Measurements from ENCODE around the gene ARHGAP5.

The ARHGAP5 gene

GRCh38 chr14:32050878-32051277 lies 26.2 kb upstream of the ARHGAP5 start:
- TF ChIP-seq CTCF (IDR thresholded peaks at IDR 0.05; ENCODE audit: low read length): no peak
- H2AFZ ChIP-seq (ENCODE audit: low read length): no peak overlapping the region
- no peaks in the 10 kb centered on the region for H4K20me1 ChIP-seq (ENCODE audit: insufficient read depth, low read length)
- H3K9ac ChIP-seq (ENCODE audit: low read length): no peak overlapping the region
- H3K27ac ChIP-seq (ENCODE audit: low read depth, low read length, poor library complexity, severe bottlenecking): no peak overlapping the region
- H3K79me2 ChIP-seq (ENCODE audit: insufficient read depth, low read length): no peaks in the 10 kb centered on the region
- H3F3A ChIP-seq (ENCODE audit: insufficient read depth, low read length): no peaks in the 10 kb centered on the region
- no peaks in the 10 kb centered on the region for H3K4me1 ChIP-seq (ENCODE audit: insufficient read depth, low read length, severe bottlenecking)
- H3K4me2 ChIP-seq (ENCODE audit: low read length): no peak overlapping the region
- no peaks in the 10 kb centered on the region for H3K9me2 ChIP-seq (ENCODE audit: low read depth, low read length)
- H3K27me3 ChIP-seq (ENCODE audit: insufficient read depth, low read length): no peaks in the 10 kb centered on the region
- no peak overlapping the region for H3K4me3 ChIP-seq (ENCODE audit: low read depth, low read length, poor library complexity, severe bottlenecking)
- H3K36me3 ChIP-seq (ENCODE audit: insufficient read depth, low read length): no peaks in the 10 kb centered on the region
- H3K9me3 ChIP-seq (ENCODE audit: low read length): no peaks in the 10 kb centered on the region

DNA sequence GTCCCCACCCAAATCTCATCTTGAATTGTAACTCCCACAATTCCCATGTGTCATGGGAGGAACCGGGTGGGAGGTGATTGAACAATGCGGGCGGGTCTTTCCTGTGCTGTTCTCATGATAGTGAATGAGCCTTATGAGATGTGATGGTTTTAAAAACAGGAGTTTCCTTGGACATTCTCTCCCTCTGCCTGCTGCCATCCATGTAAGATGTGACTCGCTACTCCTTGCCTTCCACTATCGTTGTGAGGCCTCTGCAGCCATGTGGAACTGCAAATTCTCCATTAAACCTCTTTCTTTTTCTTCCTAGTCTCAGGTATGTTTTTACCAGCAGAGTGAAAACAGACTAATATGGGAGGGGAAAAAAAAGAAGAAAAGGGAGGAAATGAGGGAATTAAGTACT lies 22.6 kb upstream of the ARHGAP5 start:
- no peak for TF ChIP-seq EZH2 (IDR thresholded peaks at IDR 0.05; ENCODE audit: borderline replicate concordance, low read length)
- Histone ChIP-seq H4K20me1 (ENCODE audit: insufficient read depth, low read length) (no peaks in the 10 kb centered on the region), H3K36me3 (ENCODE audit: insufficient read depth, low read length) (no peaks in the 10 kb centered on the region), H3K4me2 (ENCODE audit: low read length) (no peak overlapping the region), H3F3A (ENCODE audit: insufficient read depth, low read length) (no peaks in the 10 kb centered on the region), H3K4me1 (ENCODE audit: insufficient read depth, low read length, severe bottlenecking) (no peaks in the 10 kb centered on the region), H3K9me3 (ENCODE audit: low read length) (no peaks in the 10 kb centered on the region), H3K27me3 (ENCODE audit: insufficient read depth, low read length) (no peaks in the 10 kb centered on the region), H2AFZ (ENCODE audit: low read length) (no peak overlapping the region), H3K4me3 (ENCODE audit: low read depth, low read length, poor library complexity, severe bottlenecking) (no peak overlapping the region), H3K27ac (ENCODE audit: low read depth, low read length, poor library complexity, severe bottlenecking) (no peak overlapping the region), H3K9ac (ENCODE audit: low read length) (no peak overlapping the region), H3K9me2 (ENCODE audit: low read depth, low read length) (no peaks in the 10 kb centered on the region), H3K79me2 (ENCODE audit: insufficient read depth, low read length) (no peaks in the 10 kb centered on the region)

- no peak overlapping the region for H3K27ac ChIP-seq (ENCODE audit: low read depth, low read length, poor library complexity, severe bottlenecking)
- H3K9me3 ChIP-seq (ENCODE audit: low read length): no peaks in the 10 kb centered on the region
- no peaks in the 10 kb centered on the region for H4K20me1 ChIP-seq (ENCODE audit: insufficient read depth, low read length)
- no peaks in the 10 kb centered on the region for H3K9me2 ChIP-seq (ENCODE audit: low read depth, low read length)
- TF ChIP-seq CTCF (IDR thresholded peaks at IDR 0.05; ENCODE audit: low read length): no peak
- TF ChIP-seq EZH2 (IDR thresholded peaks at IDR 0.05; ENCODE audit: borderline replicate concordance, low read length): no peak
- H3K9ac ChIP-seq (ENCODE audit: low read length): no peak overlapping the region
- no peak overlapping the region for H2AFZ ChIP-seq (ENCODE audit: low read length)
- no peaks in the 10 kb centered on the region for H3K36me3 ChIP-seq (ENCODE audit: insufficient read depth, low read length)
- H3K79me2 ChIP-seq (ENCODE audit: insufficient read depth, low read length): no peaks in the 10 kb centered on the region
- no peaks in the 10 kb centered on the region for H3F3A ChIP-seq (ENCODE audit: insufficient read depth, low read length)
- H3K4me3 ChIP-seq (ENCODE audit: low read depth, low read length, poor library complexity, severe bottlenecking): no peak overlapping the region
- no peak overlapping the region for H3K4me2 ChIP-seq (ENCODE audit: low read length)
- H3K4me1 ChIP-seq (ENCODE audit: insufficient read depth, low read length, severe bottlenecking): no peaks in the 10 kb centered on the region
- no peaks in the 10 kb centered on the region for H3K27me3 ChIP-seq (ENCODE audit: insufficient read depth, low read length)
These were observed 21.9 kb upstream of the ARHGAP5 start for GRCh38 chr14:32055175-32055574.

DNA sequence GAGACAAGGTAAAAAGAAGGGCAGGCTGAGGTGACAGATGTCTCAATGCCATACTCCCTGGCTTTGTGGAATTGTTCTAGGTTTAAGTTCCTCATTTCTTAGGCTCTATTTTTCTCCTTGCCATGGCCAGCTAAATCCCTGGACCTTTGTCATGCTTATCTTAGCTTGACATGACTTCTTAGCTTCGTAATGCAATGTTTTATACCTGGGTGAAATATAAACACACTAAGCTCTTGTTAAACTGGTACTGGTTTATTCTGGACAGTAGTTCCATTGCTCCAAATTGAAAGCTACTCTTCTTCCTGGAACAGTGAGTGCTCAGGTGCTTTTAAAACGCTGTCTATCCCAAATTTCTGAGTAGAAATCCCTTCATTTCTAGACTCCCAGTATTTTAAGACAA lies 17.4 kb upstream of the ARHGAP5 start:
- no peak overlapping the region for H3K27ac ChIP-seq (ENCODE audit: low read depth, low read length, poor library complexity, severe bottlenecking)
- no peaks in the 10 kb centered on the region for H3F3A ChIP-seq (ENCODE audit: insufficient read depth, low read length)
- H3K9ac ChIP-seq (ENCODE audit: low read length): no peak overlapping the region
- H3K79me2 ChIP-seq (ENCODE audit: insufficient read depth, low read length): no peaks in the 10 kb centered on the region
- H3K4me3 ChIP-seq (ENCODE audit: low read depth, low read length, poor library complexity, severe bottlenecking): no peak overlapping the region
- H3K9me2 ChIP-seq (ENCODE audit: low read depth, low read length): no peaks in the 10 kb centered on the region
- TF ChIP-seq EZH2 (IDR thresholded peaks at IDR 0.05; ENCODE audit: borderline replicate concordance, low read length) (no peak), CTCF (IDR thresholded peaks at IDR 0.05; ENCODE audit: low read length) (no peak)
- no peaks in the 10 kb centered on the region for H3K9me3 ChIP-seq (ENCODE audit: low read length)
- no peak overlapping the region for H3K4me2 ChIP-seq (ENCODE audit: low read length)
- no peaks in the 10 kb centered on the region for H3K27me3 ChIP-seq (ENCODE audit: insufficient read depth, low read length)
- no peaks in the 10 kb centered on the region for H4K20me1 ChIP-seq (ENCODE audit: insufficient read depth, low read length)
- H2AFZ ChIP-seq (ENCODE audit: low read length): no peak overlapping the region
- no peaks in the 10 kb centered on the region for H3K4me1 ChIP-seq (ENCODE audit: insufficient read depth, low read length, severe bottlenecking)
- no peaks in the 10 kb centered on the region for H3K36me3 ChIP-seq (ENCODE audit: insufficient read depth, low read length)

Measured in OCI-LY1 (cell line).